Measurements from ENCODE around the gene SNAP47.

The SNAP47 gene

GRCh38 chr1:227769047-227769935, 34.1 kb downstream of the SNAP47 start:
- no peak for DNase-seq (ENCODE audit: low read depth)

- DNase-seq (ENCODE audit: low read depth), result no peak
These were observed 34.8 kb downstream of the SNAP47 start for GRCh38 chr1:227769936-227770494.

DNA sequence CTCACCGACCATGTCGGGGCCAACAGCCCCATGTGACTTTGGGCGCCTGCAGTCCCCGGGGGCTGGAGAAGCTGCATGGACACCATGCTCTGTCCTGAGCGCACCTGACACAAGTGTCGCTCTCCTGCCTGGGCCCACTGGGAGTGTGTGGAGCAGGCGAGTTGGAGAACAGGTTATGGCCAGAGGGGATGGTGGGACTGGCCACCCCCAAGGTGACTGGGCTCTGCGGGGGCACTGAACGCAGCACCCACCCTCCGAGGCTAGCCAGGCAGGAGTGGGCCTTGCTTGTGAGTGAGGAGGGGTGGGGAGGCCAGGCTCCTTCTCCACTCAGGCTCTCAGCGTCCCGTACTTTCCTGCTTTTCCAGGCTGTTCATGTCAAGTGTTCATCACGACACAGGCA, 35.6 kb downstream of the SNAP47 start:
- no peak for DNase-seq (ENCODE audit: low read depth)

GRCh38 chr1:227771326-227771725, 36.1 kb downstream of the SNAP47 start:
- no peak for DNase-seq (ENCODE audit: low read depth)

GRCh38 chr1:227771771-227772170, 36.5 kb downstream of the SNAP47 start:
- DNase-seq (ENCODE audit: low read depth), result no peak

- DNase-seq (ENCODE audit: low read depth), result no peak
These were observed 38.3 kb downstream of the SNAP47 start for GRCh38 chr1:227773558-227773957.

DNA sequence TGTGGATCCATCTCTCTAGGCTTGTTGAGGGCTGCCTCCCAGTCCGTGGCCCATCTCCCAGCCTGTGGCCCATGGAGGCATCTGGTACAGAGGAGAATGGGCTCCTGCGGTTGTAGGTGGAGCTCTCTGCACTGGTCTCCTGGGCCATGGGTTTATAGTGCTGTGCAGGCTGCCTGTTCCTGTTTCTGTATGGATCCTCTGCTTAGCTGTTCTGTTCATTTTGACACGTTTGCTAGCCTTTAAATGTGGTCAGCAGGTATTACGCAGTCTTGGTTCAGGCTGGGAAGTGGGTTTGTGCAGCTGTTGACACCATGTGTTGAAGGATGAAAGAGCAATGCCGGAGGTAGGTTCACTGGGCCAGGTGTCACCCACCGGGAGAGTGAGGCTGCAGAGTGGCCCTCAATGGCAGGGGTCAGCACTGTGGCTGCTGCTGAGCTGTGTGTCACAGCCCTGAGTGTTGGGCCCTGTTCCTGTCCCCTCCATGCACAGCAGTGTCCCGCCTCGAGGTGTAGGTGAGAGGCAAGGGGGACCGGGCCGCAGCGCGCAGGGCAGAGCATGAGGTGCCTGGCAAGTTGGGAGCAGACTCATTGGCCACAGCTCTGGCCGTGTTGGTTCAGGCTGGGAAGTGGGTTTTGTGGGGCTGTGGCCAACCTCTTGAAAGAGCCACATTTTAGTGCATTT, 39.0 kb downstream of the SNAP47 start:
- no peak for DNase-seq (ENCODE audit: low read depth)

GRCh38 chr1:227774821-227775661, 39.8 kb downstream of the SNAP47 start:
- no peak for DNase-seq (ENCODE audit: low read depth)

- no peak for DNase-seq (ENCODE audit: low read depth)
These were observed 40.6 kb downstream of the SNAP47 start for GRCh38 chr1:227775841-227776240.

GRCh38 chr1:227776331-227776771, 41.1 kb downstream of the SNAP47 start:
- DNase-seq (ENCODE audit: low read depth), result no peak

DNA sequence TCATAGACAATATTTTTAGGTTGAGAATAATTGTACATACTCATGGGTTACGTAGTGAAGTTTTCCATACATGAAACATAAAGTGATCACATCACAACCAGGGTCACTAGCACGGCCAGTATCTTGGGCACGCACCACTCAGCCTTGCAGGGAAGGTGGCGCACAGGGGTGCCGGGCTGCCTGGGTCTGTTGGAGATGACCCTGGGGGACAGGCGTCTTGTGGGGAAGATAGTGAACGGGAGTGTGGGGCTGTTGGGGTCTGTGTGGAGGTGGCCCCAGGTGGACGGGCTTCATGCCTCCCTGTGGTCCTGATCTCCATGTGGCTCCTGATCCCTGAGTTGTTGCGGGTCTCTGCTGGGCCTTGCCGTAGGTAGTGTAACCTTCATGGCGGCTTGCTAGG, 41.9 kb downstream of the SNAP47 start:
- DNase-seq (ENCODE audit: low read depth), result no peak

DNA sequence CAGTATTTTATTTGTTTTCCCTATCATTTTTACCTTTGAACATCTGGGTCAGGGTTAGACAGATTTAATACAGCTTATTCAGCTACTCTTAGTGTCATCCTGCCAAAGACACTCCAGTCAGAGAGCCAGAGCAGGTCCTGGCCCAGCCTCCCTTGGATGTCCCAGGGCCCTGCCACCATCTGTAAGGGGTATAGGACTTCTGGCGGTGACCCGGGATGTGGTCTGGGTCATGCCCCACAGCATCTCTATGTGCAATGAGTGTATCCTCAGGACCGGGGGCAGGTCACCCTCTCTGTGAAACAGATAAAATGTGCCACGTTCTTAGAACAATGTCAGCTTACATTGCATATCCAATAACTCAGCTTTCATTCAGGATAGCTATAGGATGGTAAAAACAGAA, 42.4 kb downstream of the SNAP47 start:
- no peak for DNase-seq (ENCODE audit: low read depth)

DNA sequence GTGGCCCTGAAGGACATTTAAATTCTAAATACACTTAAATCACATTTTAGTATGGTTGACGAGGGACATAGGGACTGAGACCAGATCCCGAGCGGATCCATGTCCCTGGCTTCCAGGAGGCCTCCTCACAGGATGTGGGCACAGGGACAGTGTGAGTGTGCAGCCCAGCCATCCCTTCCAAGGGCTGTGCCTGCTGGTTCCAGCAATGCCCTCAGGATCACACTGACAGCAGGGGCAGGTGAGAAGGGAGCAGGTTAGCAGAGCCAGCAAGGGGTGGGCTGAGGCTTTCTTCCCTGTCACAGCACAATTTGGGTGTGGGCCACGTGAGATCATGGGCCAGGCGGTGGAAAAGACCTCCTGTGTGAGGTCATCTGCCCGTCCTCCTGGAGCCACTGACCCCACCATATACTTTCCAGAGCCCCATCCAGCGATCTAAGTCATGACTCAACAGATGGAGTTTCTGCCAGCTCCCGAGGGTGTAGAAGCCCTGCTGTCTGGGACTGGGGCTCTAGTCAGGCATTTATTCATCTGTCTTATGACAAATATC, 43.2 kb downstream of the SNAP47 start:
- no peak for DNase-seq (ENCODE audit: low read depth)

DNA sequence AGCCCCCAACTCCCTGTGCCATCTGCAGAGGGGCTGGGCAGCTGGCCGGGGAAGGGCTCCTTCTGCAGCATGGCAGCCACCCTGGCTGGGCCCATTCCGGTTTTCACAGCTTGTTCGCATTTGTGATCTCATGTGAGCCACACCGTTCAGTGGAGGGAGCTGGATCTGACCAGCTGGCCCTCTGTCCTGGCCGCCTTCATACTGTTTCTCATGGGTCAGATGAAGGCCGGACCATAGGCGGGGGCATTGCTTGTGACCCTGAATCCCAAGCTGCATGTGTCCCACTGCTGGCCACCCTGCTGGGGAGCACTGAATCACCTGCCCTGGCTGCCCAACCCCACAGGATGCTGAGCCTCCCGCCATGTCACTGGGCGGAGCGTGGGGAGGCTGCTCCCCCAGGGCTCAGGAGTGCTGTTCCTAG, 43.8 kb downstream of the SNAP47 start:
- no peak for DNase-seq (ENCODE audit: low read depth)

- no peak for DNase-seq (ENCODE audit: low read depth)
These were observed 44.5 kb downstream of the SNAP47 start for GRCh38 chr1:227779685-227780084.

DNA sequence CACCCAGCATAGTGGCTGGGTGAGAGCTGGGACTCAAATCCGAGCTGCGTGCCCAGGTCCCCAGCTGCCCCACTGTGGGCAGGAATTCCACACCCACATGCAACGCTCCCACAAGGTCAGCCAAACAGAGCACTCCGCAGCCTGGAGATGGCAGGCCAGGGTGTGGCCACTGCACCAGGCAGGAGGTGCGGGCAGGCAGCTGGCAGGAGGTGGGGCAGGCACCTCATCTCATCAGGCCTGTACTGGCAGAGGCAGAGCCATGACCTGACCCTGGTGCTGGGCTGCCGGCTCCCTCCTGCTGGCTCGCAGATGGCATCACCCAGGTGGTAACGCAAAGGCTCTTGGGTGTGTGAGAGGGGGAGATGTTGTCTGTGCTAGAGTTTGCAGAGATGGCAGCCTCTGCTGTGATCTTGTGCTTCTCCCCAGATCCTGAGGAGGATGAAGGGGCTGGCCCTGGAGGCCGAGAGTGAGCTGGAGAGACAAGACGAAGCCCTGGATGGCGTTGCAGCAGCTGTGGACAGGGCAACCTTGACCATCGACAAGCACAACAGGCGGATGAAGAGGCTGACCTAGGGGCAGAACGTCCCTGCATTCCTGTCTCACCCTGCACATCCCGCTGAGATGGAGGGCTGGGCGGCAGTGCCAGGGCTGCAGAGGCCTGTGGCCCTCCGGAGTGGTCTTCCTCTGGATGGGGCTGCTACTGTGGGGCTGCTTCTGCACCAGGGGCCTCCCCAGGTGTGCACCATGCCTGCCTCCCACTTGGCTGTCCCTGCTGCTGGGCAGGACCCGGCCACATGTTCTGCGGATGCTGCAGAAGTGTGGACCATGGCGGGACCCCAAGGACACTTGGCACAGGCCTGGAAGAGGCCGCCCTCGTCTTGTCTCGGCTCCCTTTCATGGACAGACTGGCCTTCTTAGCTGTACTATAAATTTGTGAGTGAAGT, 45.1 kb downstream of the SNAP47 start:
- no peak for DNase-seq (ENCODE audit: low read depth)

- no peak for DNase-seq (ENCODE audit: low read depth)
These were observed 46.2 kb downstream of the SNAP47 start for GRCh38 chr1:227781314-227781930.

- DNase-seq (ENCODE audit: low read depth), result no peak
These were observed 47.0 kb downstream of the SNAP47 start for GRCh38 chr1:227782226-227782625.

- DNase-seq (ENCODE audit: low read depth), result no peak
These were observed 50.0 kb downstream of the SNAP47 start for GRCh38 chr1:227785094-227785804.

Measured in non-pigmented ciliary epithelial cell (primary cell).